ENCODE measurements around the gene CYP39A1. TPM values are rescaled to one million over a fixed set of nuclear protein-coding genes. Genes with fewer than 3 reads are reported as not detected.
A peak's percentile ranks its signal among the peaks of the same experiment; 100 is the strongest.

CYP39A1 gene
- total and polyA plus RNA-seq, 9 of the 15 experiments (the other 6 are each of a cell fraction or from before 2014, with no cell fraction given), result not detected

- DNase-seq (ENCODE audit: extremely low read depth in 1 of 4, low spot score in 3 of 4) (peak in 2 of 4 experiments; percentile 7 to 21), ATAC-seq (peak; percentile 74), FAIRE-seq (peak; percentile 35)
- ChIA-PET POLR2A (no interaction called here), CTCF (ENCODE audit: low intra/inter-chr PET ratio) (no interaction called here)
- intact Hi-C loops (cut with micrococcal nuclease), result no loop called here
- Histone ChIP-seq H3K27ac (ENCODE audit: extremely low read depth, low read depth, low read length) (no peak overlapping the region), H4K20me1 (replicated peaks; ENCODE audit: control insufficient read depth, insufficient read depth, low read length) (no peaks in the 10 kb centered on the region), H3K9ac (ENCODE audit: insufficient read depth in 1 of 2, low read depth in 2 of 2, low read length in 2 of 2) (no peak overlapping the region), H2AFZ (ENCODE audit: low read depth, low read length) (no peak overlapping the region), H3K4me2 (ENCODE audit: insufficient read depth, low read length) (no peak overlapping the region), H3K79me2 (ENCODE audit: control insufficient read depth, insufficient read depth, low read length) (no peaks in the 10 kb centered on the region), H3K27me3 (ENCODE audit: control insufficient read depth in 2 of 2, insufficient read depth in 2 of 2, low read length in 2 of 2) (no peaks in the 10 kb centered on the region), H3K36me3 (ENCODE audit: control insufficient read depth, insufficient read depth, low read length) (no peaks in the 10 kb centered on the region), H3K4me3 (no peak overlapping the region), H3K9me3 (replicated peaks; ENCODE audit: control insufficient read depth, insufficient read depth, low read depth, low read length) (no peaks in the 10 kb centered on the region), H3K9me1 (ENCODE audit: control insufficient read depth, insufficient read depth, low read length) (no peaks in the 10 kb centered on the region), H3K4me1 (replicated peaks in 1 of 2; ENCODE audit: control insufficient read depth in 2 of 2, insufficient read depth in 2 of 2, low read length in 2 of 2) (no peaks in the 10 kb centered on the region)
- in situ Hi-C loops (cut with MboI), result no loop called here
- TF ChIP-seq MEIS2 (IDR thresholded peaks at IDR 0.05; ENCODE audit: partially characterized antibody), result peak; percentile 8
- peak in 2 of 3 experiments; percentile 34 to 35; a peak in 4 of 6 replicates for TF ChIP-seq CTCF (IDR thresholded peaks at IDR 0.05 in 2 of 3, conservative IDR thresholded peaks at IDR 0.05 in 1 of 3; ENCODE audit: insufficient read depth in 2 of 3, low read depth in 1 of 3, low read length in 3 of 3)
- no peak for TF ChIP-seq CREM (IDR thresholded peaks at IDR 0.05; ENCODE audit: low read depth)
- TF ChIP-seq TAF9B (IDR thresholded peaks at IDR 0.05; ENCODE audit: partially characterized antibody), result no peak
- TF ChIP-seq KLF13 (tag; IDR thresholded peaks at IDR 0.05; ENCODE audit: borderline replicate concordance, low read depth), result no peak
- WGBS (ENCODE audit: insufficient coverage, low coverage, missing lambda C conversion rate), result 3% methylated on average over 4 of the region's 4 CpGs
- no TSS peak for BruUV-seq (replicated peaks)
These were observed 24.7 kb upstream of the CYP39A1 start for GRCh38 chr6:46677314-46677654.

Data from K562 (cell line).